Esophagus squamous epithelium (tissue), 4 donors: ENCODE data around the gene ZC3H18.

Experiments
- CTCF ChIP-seq, 6 experiments: fragments of 450-650 bp in 4 of 6; fragments of 200-600 bp in 2 of 6; sonication (generic) in 2 of 6; IDR thresholded peaks; one replicate each; pipeline ENCODE4 v1.5.1; 2016 to 2019; ENCODE audit warnings: antibody characterized with exemption in 6 of 6, mild to moderate bottlenecking in 4 of 6, moderate library complexity in 4 of 6
- POLR2A ChIP-seq, 4 donors: fragments of 450-650 bp; IDR thresholded peaks; one replicate each; pipeline ENCODE4 v1.6.1; 2017; ENCODE audit warnings: antibody characterized with exemption in 4 of 4, mild to moderate bottlenecking in 4 of 4, moderate library complexity in 3 of 4

- TF ChIP-seq POLR2A (IDR thresholded peaks at IDR 0.05), result no peak
- TF ChIP-seq CTCF (IDR thresholded peaks at IDR 0.05), result no peak
Measured at GRCh38 chr16:88639231-88640038, 69.2 kb downstream of the ZC3H18 start.
